ENCODE results near the gene CBX1. TPM values are rescaled to one million over a fixed set of nuclear protein-coding genes. Genes with fewer than 3 reads are reported as not detected.

The CBX1 gene
- total and polyA plus RNA-seq, 2 experiments from 2014 or later, result 127 to 223 TPM

GRCh38 chr17:48056246-48056745, 45.0 kb downstream of the CBX1 start (continued):
- TF ChIP-seq REST (IDR thresholded peaks at IDR 0.05; ENCODE audit: unreplicated experiment) (no peak), ETS1 (IDR thresholded peaks at IDR 0.05) (no peak), ZNF114 (CRISPR knock-in tag; IDR thresholded peaks at IDR 0.05) (no peak), ZNF331 (CRISPR knock-in tag; IDR thresholded peaks at IDR 0.05; ENCODE audit: low read depth) (no peak), EZH2phosphoT487 (IDR thresholded peaks at IDR 0.05; ENCODE audit: unreplicated experiment) (no peak), CREB1 (CRISPR knock-in tag; IDR thresholded peaks at IDR 0.05; ENCODE audit: low read depth) (no peak), STAT1 (IDR thresholded peaks at IDR 0.05; ENCODE audit: unreplicated experiment) (no peak), NANOG (IDR thresholded peaks at IDR 0.05; ENCODE audit: borderline replicate concordance) (no peak), CTCF (conservative IDR thresholded peaks at IDR 0.05; ENCODE audit: low read depth in 2 of 2) (no peak)

GRCh38 chr17:48055531-48056245, 45.6 kb downstream of the CBX1 start:
- Histone ChIP-seq H3K36me3 (ENCODE audit: insufficient read depth) (peaks cover 40% of the 10 kb centered on the region), H2AFZ (no peak overlapping the region), H3K4me3 (peak overlapping the region; percentile 99), H3K9me2 (ENCODE audit: insufficient read depth) (no peaks in the 10 kb centered on the region), H3K27ac (ENCODE audit: low read depth) (peak overlapping the region; percentile 99), H4K20me1 (replicated peaks; ENCODE audit: insufficient read depth) (peaks cover 27% of the 10 kb centered on the region; the same call in 1 of the 2 replicates), H3K4me2 (peak overlapping the region; percentile 90), H3F3A (replicated peaks; ENCODE audit: low read depth) (peaks cover 39% of the 10 kb centered on the region; the same call in 1 of the 2 replicates), H3K27me3 (ENCODE audit: insufficient read depth) (no peaks in the 10 kb centered on the region), H3K4me1 (ENCODE audit: insufficient read depth) (peaks cover 53% of the 10 kb centered on the region), H3K79me2 (replicated peaks; ENCODE audit: insufficient read depth) (peaks cover 78% of the 10 kb centered on the region)
- Mint-ChIP-seq H3K27ac (peak overlapping the region; percentile 100), H3K27me3 (ENCODE audit: insufficient read depth, low read depth, poor library complexity) (peaks cover 28% of the 10 kb centered on the region), H3K36me3 (ENCODE audit: low read depth) (peaks cover 85% of the 10 kb centered on the region), H3K4me1 (peaks cover 82% of the 10 kb centered on the region), H3K4me3 (peak overlapping the region; percentile 98), H3K9me3 (no peaks in the 10 kb centered on the region)
- ATAC-seq (peak; percentile 51), DNase-seq (ENCODE audit: low spot score) (peak; percentile 97)
- TF ChIP-seq POLR2AphosphoS5 (IDR thresholded peaks at IDR 0.05; ENCODE audit: low read depth), result peak; percentile 92
- TF ChIP-seq STAT1 (IDR thresholded peaks at IDR 0.05; ENCODE audit: unreplicated experiment), result no peak
- TF ChIP-seq EZH2phosphoT487 (IDR thresholded peaks at IDR 0.05; ENCODE audit: unreplicated experiment), result no peak
- TF ChIP-seq CREB1 (CRISPR knock-in tag; IDR thresholded peaks at IDR 0.05; ENCODE audit: low read depth), result peak; percentile 31; the same call in 1 of the 2 replicates
- no peak for TF ChIP-seq EZH2 (IDR thresholded peaks at IDR 0.05; ENCODE audit: low read depth, unreplicated experiment)
- peak; percentile 11 for TF ChIP-seq REST (IDR thresholded peaks at IDR 0.05; ENCODE audit: unreplicated experiment)
- no peak for TF ChIP-seq NANOG (IDR thresholded peaks at IDR 0.05; ENCODE audit: borderline replicate concordance)

Data from GM23338 (cell line).